ENCODE measurements around the gene VAMP8. TPM values are rescaled to one million over a fixed set of nuclear protein-coding genes. Genes with fewer than 3 reads are reported as not detected.

The VAMP8 gene
- total and polyA plus RNA-seq, 10 of the 15 experiments (the other 5 are each of a cell fraction or from before 2014, with no cell fraction given) = 93.6 to 744 (median 217) TPM

DNA sequence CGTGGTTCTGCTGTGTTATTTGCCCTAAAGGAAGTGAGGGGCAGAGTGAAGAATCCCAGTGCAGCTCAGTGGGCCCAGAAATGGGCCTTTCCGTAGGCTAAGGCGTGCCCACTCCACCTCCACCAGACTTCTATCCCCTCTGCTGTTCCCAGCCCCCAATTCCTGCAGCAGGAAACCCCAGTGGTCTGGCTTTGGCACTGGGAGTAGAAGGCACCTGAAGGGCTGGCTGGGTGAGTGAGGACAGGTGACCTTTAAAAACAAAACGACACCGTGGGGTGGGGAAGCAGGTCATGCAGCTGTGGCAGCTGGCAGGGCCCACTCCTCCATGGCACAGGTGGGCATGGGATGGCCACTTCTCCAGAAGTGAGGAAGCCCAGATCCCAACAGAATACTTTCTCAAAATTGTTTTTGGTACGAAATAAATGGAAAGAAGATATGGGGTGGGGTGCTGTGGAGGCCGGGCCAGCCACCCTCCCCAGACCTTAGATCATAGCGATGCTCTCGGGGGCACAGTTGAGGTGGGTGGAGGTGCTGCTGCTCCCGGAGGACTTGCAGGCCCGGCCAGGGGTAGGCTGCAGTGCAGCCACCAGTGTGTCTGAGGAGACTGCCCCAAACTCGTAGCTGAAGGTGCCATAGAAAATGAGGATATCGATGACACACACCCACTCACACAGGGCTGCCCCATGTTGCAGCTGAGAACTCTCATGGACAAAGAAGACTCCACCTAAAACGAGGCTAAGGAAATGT lies 21.4 kb downstream of the VAMP8 start (continued):
- TF ChIP-seq, protein P1, sequence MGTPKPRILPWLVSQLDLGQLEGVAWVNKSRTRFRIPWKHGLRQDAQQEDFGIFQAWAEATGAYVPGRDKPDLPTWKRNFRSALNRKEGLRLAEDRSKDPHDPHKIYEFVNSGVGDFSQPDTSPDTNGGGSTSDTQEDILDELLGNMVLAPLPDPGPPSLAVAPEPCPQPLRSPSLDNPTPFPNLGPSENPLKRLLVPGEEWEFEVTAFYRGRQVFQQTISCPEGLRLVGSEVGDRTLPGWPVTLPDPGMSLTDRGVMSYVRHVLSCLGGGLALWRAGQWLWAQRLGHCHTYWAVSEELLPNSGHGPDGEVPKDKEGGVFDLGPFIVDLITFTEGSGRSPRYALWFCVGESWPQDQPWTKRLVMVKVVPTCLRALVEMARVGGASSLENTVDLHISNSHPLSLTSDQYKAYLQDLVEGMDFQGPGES (IDR thresholded peaks at IDR 0.05) = no peak
- TF ChIP-seq HDGF (IDR thresholded peaks at IDR 0.05) (no peak), SIX5 (IDR thresholded peaks at IDR 0.05; ENCODE audit: low read depth, low read length, severe bottlenecking) (no peak), EED (IDR thresholded peaks at IDR 0.05; ENCODE audit: low read depth) (no peak), SUZ12 (IDR thresholded peaks at IDR 0.05; ENCODE audit: unreplicated experiment) (no peak), NBN (IDR thresholded peaks at IDR 0.05) (no peak), JUNB (IDR thresholded peaks at IDR 0.05) (no peak), TCF7 (IDR thresholded peaks at IDR 0.05; ENCODE audit: borderline replicate concordance) (no peak), TARDBP (IDR thresholded peaks at IDR 0.05; ENCODE audit: borderline replicate concordance) (no peak)
- TF ChIP-seq, protein P2, sequence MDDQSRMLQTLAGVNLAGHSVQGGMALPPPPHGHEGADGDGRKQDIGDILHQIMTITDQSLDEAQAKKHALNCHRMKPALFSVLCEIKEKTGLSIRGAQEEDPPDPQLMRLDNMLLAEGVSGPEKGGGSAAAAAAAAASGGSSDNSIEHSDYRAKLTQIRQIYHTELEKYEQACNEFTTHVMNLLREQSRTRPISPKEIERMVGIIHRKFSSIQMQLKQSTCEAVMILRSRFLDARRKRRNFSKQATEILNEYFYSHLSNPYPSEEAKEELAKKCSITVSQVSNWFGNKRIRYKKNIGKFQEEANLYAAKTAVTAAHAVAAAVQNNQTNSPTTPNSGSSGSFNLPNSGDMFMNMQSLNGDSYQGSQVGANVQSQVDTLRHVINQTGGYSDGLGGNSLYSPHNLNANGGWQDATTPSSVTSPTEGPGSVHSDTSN (IDR thresholded peaks at IDR 0.05; ENCODE audit: insufficient replicate concordance, low read depth, low read length) = no peak

Measured in GM12878 (cell line).